ENCODE data around the gene TAF5L.

The TAF5L gene

DNA sequence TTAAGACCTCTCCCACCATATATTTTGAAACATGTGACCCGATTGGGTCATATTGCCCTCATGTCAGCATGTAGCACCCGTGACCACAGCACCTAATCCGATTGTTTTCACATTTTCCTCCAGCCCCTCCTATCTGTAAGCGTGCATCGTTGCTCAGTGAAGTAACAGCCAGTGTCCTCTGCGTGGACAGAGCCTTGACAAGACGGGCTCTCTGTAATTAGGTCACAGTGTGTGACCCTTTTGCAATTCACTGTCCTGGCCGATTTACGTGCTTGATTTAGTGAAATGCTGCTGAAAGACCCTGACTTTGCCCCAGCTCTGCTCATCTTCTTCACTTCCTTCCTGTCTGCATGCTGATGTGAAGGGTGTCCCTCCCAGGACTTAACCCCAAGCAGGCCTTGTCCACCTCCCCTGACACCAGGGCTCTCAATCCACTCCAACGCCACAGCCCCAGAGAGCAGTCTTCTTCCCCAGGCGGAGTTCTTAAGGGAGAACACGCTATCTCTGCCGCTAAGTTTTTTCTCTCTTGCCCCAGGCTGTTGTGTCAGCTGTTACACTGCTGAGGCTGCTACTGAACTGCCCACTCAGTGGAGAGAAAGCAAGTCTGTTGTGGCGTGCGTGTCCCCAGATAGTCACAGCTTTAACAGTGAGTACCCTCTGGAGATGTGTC lies 19.5 kb upstream of the TAF5L start:
- ChIA-PET CTCF (interaction anchor here (1.2 to 2.5 kb wide), 2 partner anchors 11 to 15 kb away, joined by 3 to 9 read pairs; no protein-coding TSS in a partner anchor), POLR2A (no interaction called here)
- TF ChIP-seq, protein P1, sequence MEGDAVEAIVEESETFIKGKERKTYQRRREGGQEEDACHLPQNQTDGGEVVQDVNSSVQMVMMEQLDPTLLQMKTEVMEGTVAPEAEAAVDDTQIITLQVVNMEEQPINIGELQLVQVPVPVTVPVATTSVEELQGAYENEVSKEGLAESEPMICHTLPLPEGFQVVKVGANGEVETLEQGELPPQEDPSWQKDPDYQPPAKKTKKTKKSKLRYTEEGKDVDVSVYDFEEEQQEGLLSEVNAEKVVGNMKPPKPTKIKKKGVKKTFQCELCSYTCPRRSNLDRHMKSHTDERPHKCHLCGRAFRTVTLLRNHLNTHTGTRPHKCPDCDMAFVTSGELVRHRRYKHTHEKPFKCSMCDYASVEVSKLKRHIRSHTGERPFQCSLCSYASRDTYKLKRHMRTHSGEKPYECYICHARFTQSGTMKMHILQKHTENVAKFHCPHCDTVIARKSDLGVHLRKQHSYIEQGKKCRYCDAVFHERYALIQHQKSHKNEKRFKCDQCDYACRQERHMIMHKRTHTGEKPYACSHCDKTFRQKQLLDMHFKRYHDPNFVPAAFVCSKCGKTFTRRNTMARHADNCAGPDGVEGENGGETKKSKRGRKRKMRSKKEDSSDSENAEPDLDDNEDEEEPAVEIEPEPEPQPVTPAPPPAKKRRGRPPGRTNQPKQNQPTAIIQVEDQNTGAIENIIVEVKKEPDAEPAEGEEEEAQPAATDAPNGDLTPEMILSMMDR (IDR thresholded peaks at IDR 0.05; ENCODE audit: insufficient read depth, low read length, missing control alignments) = no peak
- H3K4me3 ChIP-seq (ENCODE audit: low read depth, low read length) = no peak overlapping the region
- DNase-seq (ENCODE audit: low read depth, low spot score) = no peak

- ChIA-PET CTCF (no interaction called here), POLR2A (no interaction called here)
- DNase-seq (ENCODE audit: low read depth, low spot score) = no peak
- TF ChIP-seq, protein P1 (IDR thresholded peaks at IDR 0.05; ENCODE audit: insufficient read depth, low read length, missing control alignments) = no peak
- no peak overlapping the region for H3K4me3 ChIP-seq (ENCODE audit: low read depth, low read length)
These were observed 18.2 kb upstream of the TAF5L start for GRCh38 chr1:229643996-229644745.

DNA sequence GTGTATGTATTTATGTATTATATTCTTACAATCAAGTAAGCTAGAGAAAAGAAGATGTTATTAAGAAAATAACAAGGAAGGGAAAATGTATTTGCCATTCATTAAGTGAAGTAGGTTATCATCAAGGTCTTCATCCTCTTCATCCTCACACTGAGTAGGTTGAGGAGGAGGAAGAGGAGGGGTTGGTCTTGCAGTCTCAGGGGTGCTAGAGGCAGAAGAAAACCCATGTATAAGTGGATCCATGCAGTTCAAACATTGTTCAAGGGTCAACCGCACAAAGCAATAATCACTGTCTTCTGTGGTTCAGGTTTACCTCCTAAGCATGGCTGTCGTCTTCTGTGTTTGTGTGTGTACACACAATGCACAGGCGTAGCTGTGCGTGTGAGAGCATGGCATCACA lies 17.0 kb upstream of the TAF5L start:
- DNase-seq (ENCODE audit: low read depth, low spot score) = no peak
- TF ChIP-seq, protein P1 (IDR thresholded peaks at IDR 0.05; ENCODE audit: insufficient read depth, low read length, missing control alignments) = no peak
- CTCF ChIA-PET = no interaction called here
- no peak overlapping the region for H3K4me3 ChIP-seq (ENCODE audit: low read depth, low read length)
- POLR2A ChIA-PET = no interaction called here

- CTCF ChIA-PET = no interaction called here
- no peak overlapping the region for H3K4me3 ChIP-seq (ENCODE audit: low read depth, low read length)
- TF ChIP-seq, protein P1 (IDR thresholded peaks at IDR 0.05; ENCODE audit: insufficient read depth, low read length, missing control alignments) = no peak
- DNase-seq (ENCODE audit: low read depth, low spot score) = no peak
- POLR2A ChIA-PET = no interaction called here
These were observed 16.5 kb upstream of the TAF5L start for GRCh38 chr1:229642376-229642775.

DNA sequence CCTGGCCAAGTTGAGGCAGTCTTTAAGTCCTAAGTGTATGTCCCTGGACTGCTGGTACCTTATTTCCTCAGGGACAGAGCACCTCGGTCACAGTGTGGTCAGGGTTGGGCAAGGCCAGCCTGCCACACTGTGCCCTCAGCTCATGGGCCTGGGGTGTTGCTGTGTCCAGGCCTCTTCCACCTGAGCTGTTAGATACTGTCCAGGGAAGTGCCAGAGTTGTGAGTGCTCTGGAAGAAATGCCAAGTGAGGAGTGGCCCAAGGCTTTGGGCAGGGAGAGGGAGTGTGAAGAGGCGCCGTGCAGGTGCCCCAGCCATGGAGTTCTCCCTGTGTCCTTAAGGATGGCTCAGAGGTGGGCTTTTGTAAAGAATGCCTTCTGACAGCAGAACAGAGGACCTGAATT lies 15.4 kb upstream of the TAF5L start:
- no peak for DNase-seq (ENCODE audit: low read depth, low spot score)
- H3K4me3 ChIP-seq (ENCODE audit: low read depth, low read length) = no peak overlapping the region
- TF ChIP-seq, protein P1 (IDR thresholded peaks at IDR 0.05; ENCODE audit: insufficient read depth, low read length, missing control alignments) = no peak
- ChIA-PET POLR2A (no interaction called here), CTCF (interaction anchor here (1.1 kb wide), 1 partner anchor 10 kb away, joined by 3 read pairs; no protein-coding TSS in a partner anchor)

DNA sequence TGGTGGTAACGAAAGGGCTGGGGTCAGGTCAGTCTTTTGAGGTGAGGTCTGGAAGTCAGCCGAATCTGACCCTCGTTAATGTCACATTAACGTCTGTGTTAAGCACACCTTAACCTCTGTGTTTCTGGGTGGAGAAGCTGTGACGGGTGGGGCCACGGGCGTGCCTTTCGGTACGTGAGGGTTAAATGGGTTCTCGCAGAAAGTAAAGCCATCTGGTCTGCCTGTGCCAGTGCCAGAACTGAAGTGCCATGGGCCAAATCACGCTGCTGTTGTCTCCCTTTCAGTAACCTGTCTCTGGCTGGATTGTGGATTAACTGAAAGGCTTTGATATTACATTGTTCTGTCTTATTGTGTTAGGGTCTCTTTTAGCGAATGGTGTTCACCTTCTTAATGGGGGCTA lies 14.5 kb upstream of the TAF5L start:
- ChIA-PET POLR2A (no interaction called here), CTCF (interaction anchor here (1.1 kb wide), 1 partner anchor 11 kb away, joined by 3 read pairs; no protein-coding TSS in a partner anchor)
- no peak for DNase-seq (ENCODE audit: low read depth, low spot score)
- H3K4me3 ChIP-seq (ENCODE audit: low read depth, low read length) = no peak overlapping the region
- TF ChIP-seq, protein P1 (IDR thresholded peaks at IDR 0.05; ENCODE audit: insufficient read depth, low read length, missing control alignments) = no peak
